Natural killer cell (primary cell): ENCODE measurements around the gene SLC16A10. TPM values are rescaled to one million over a fixed set of nuclear protein-coding genes. Genes with fewer than 3 reads are reported as not detected.

Experiments used
- ATAC-seq, 3 donors: fragments of 150-1000 bp in 2 of 3; fragments of 200-7000 bp in 1 of 3; cut with Tn5 transposase; 1 replicate in 1 of 3; 2 replicates in 2 of 3; pipeline ENCODE4 v1.10.0; 2021; ENCODE audit warnings: mild to moderate bottlenecking in 2 of 3, moderate library complexity in 2 of 3
- DNase-seq, 2 donors: peaks; one replicate each; pipeline versions ENCODE4 v3.0.0 to v3.0.0-alpha.2; 2013 to 2021; ENCODE audit warnings: mixed read lengths in 1 of 2
- H3K27ac ChIP-seq: one replicate; pipeline ENCODE4 v1.5.1; 2013; ENCODE audit warnings: mild to moderate bottlenecking, low read length
- H3K27me3 ChIP-seq: one replicate; pipeline ENCODE4 v1.6.1; 2013; ENCODE audit warnings: low read length; ENCODE audit not compliant: control insufficient read depth, insufficient read depth
- H3K36me3 ChIP-seq: one replicate; pipeline ENCODE4 v1.6.1; 2013; ENCODE audit warnings: low read length; ENCODE audit not compliant: control insufficient read depth, insufficient read depth
- H3K4me1 ChIP-seq: one replicate; pipeline ENCODE4 v1.6.1; 2013; ENCODE audit warnings: low read length; ENCODE audit not compliant: control insufficient read depth, insufficient read depth
- H3K4me3 ChIP-seq: one replicate; pipeline ENCODE4 v1.5.1; 2013; ENCODE audit warnings: low read length
- H3K9me3 ChIP-seq: one replicate; pipeline ENCODE4 v1.6.1; 2013; ENCODE audit warnings: low read length; ENCODE audit not compliant: control insufficient read depth, insufficient read depth
- H3K27ac Mint-ChIP-seq, 2 donors: one replicate each; pipeline ENCODE4 v1.8.0; 2022; ENCODE audit warnings: mild to moderate bottlenecking in 2 of 2, mixed read lengths in 2 of 2, moderate library complexity in 1 of 2
- H3K27me3 Mint-ChIP-seq, 2 donors: one replicate each; pipeline ENCODE4 v1.8.0; 2022; ENCODE audit warnings: low read depth in 2 of 2, mixed read lengths in 2 of 2
- H3K36me3 Mint-ChIP-seq: one replicate; pipeline ENCODE4 v1.8.0; 2022; ENCODE audit warnings: mixed read lengths
- H3K4me1 Mint-ChIP-seq, 2 donors: one replicate each; pipeline ENCODE4 v1.8.0; 2022; ENCODE audit warnings: mixed read lengths in 2 of 2
- H3K4me3 Mint-ChIP-seq: one replicate; pipeline ENCODE4 v1.8.0; 2022; ENCODE audit warnings: mild to moderate bottlenecking, moderate library complexity, mixed read lengths
- H3K9me3 Mint-ChIP-seq, 2 donors: one replicate each; pipeline ENCODE4 v1.8.0; 2022; ENCODE audit warnings: mixed read lengths in 2 of 2
- WGBS: methylation state at CpG from one replicate; pipeline ENCODE4 v1.1.7; 2013; ENCODE audit warnings: missing lambda C conversion rate; ENCODE audit not compliant: insufficient coverage; 5-methylcytosine and 5-hydroxymethylcytosine counted together
- intact Hi-C: fragments of 100-400 bp; cut with micrococcal nuclease; formaldehyde crosslinking; loops from one replicate; pipeline ENCODE4 v1.14.2; 2022
- total RNA-seq, 4 donors: library from RNA; stranded (reverse); fragments of 120-200 nt in 1 of 4; gene quantifications; one replicate each; pipeline versions ENCODE4 v1.2.3 to v1.2.4, GENCODE V29; 2013 to 2022
- TF ChIP-seq, protein P1 (sequence below): fragments of 200-600 bp; IDR thresholded peaks from one replicate; pipeline ENCODE4 v1.8.0; 2022; ENCODE audit warnings: antibody characterized with exemption

SLC16A10 gene
- total RNA-seq, 3 donors from 2014 or later (not counting 1 experiment from before 2014, with no cell fraction given), result 0.05 to 0.53 (median 0.18) TPM

DNA sequence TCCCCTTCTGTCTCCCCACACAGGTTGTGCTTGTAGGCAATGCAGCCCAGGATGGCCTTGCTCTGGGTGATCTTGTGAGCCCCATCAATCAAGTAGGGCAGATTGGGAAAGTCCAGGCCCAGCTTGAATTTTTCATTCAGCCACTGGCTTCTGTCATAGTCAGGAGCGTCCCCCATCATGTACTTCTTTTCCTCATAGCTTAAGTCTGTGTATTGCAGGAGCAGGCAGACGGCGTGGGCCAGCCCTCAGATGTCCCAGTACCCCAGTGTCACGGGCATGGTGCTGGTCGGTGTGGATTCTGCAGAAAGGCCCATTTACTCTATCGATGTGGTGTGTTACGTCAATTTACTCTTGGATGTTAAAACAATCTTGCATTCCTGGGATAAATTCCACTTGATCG is 40.1 kb upstream of the SLC16A10 start:
- H3K9me3 Mint-ChIP-seq, result no peaks in the 10 kb centered on the region
- H3K36me3 Mint-ChIP-seq, result no peaks in the 10 kb centered on the region
- TF ChIP-seq, protein P1, sequence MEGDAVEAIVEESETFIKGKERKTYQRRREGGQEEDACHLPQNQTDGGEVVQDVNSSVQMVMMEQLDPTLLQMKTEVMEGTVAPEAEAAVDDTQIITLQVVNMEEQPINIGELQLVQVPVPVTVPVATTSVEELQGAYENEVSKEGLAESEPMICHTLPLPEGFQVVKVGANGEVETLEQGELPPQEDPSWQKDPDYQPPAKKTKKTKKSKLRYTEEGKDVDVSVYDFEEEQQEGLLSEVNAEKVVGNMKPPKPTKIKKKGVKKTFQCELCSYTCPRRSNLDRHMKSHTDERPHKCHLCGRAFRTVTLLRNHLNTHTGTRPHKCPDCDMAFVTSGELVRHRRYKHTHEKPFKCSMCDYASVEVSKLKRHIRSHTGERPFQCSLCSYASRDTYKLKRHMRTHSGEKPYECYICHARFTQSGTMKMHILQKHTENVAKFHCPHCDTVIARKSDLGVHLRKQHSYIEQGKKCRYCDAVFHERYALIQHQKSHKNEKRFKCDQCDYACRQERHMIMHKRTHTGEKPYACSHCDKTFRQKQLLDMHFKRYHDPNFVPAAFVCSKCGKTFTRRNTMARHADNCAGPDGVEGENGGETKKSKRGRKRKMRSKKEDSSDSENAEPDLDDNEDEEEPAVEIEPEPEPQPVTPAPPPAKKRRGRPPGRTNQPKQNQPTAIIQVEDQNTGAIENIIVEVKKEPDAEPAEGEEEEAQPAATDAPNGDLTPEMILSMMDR, result no peak
- WGBS, result 95% methylated on average over 7 of the region's 8 CpGs
- H3K27me3 Mint-ChIP-seq, result peaks cover 0 to 10% of the 10 kb centered on the region in 2 donors
- H3K9me3 ChIP-seq, result no peaks in the 10 kb centered on the region
- H3K4me3 ChIP-seq, result no peak overlapping the region
- H3K4me3 Mint-ChIP-seq, result no peak overlapping the region
- H3K27ac ChIP-seq, result no peak overlapping the region
- DNase-seq (no peak), ATAC-seq (no peak)
- H3K36me3 ChIP-seq, result no peaks in the 10 kb centered on the region
- no peaks in the 10 kb centered on the region for H3K4me1 ChIP-seq
- no peaks in the 10 kb centered on the region for H3K27me3 ChIP-seq
- H3K4me1 Mint-ChIP-seq, result no peaks in the 10 kb centered on the region
- intact Hi-C loops, result no loop called here
- H3K27ac Mint-ChIP-seq, result no peak overlapping the region

DNA sequence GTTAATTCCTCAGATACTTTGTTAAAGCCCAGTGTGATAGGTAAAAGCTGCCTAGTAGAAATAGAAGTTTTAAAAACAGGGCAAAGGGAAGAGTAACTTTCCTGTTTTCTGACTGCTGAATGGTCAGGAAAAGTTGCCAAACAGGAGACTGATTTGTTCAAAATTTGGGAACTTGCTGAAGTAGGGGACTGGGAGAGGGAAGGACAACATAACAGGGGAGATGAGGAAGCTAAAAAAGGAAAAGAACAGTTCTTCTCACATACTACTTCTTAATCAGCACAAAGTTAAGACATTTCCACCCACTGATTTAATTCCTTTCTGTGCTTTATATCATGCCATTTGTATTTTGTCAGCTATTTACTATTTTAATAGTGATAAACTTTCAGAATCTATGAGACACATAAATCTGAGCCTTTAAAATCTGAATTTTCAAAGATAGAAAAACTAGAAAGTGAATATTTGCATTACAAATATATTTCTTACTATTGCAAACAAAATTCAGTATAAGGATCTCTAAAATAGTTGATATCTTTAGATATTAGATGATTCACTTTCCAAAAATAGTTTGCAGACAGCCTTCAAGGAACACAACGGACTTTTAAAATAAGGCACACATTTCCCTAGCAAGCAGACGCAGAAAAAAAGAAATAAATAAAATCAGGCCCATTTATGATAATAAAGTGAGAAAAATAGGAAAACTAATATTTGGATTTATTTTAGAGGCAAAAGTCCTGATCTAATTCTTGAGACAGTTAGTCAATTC is 36.9 kb upstream of the SLC16A10 start:
- H3K27me3 Mint-ChIP-seq, result peaks cover 0 to 7% of the 10 kb centered on the region in 2 donors
- DNase-seq (no peak), ATAC-seq (no peak)
- H3K27ac Mint-ChIP-seq, result no peak overlapping the region
- H3K4me1 Mint-ChIP-seq, result no peaks in the 10 kb centered on the region
- no peaks in the 10 kb centered on the region for H3K9me3 ChIP-seq
- no peak overlapping the region for H3K4me3 ChIP-seq
- H3K36me3 Mint-ChIP-seq, result no peaks in the 10 kb centered on the region
- no peaks in the 10 kb centered on the region for H3K9me3 Mint-ChIP-seq
- WGBS, result 100% methylated on average over 1 of the region's 2 CpGs
- no peak overlapping the region for H3K27ac ChIP-seq
- H3K27me3 ChIP-seq, result no peaks in the 10 kb centered on the region
- H3K36me3 ChIP-seq, result no peaks in the 10 kb centered on the region
- intact Hi-C loops, result no loop called here
- H3K4me1 ChIP-seq, result no peaks in the 10 kb centered on the region
- TF ChIP-seq, protein P1, result no peak
- no peak overlapping the region for H3K4me3 Mint-ChIP-seq

DNA sequence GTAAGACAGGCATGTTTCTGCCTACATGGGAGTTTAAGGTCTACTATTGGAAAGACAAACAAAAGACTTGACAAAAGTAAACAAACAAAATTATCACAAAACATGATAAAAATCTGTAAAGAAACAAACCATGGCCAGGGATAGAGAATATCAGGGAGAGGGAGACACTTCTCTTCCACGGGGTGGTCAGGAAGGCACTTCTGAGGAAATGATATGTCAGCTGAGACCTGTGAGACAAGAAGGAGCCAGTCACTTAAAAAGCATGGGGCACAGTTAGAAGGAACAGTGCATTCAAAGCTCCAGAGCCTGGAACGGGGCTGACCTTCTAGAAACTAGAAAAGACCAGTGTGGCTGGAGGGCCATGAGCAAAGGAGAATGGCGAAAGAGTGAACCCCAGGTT is 35.1 kb upstream of the SLC16A10 start:
- H3K27me3 Mint-ChIP-seq, result no peaks in the 10 kb centered on the region
- no peaks in the 10 kb centered on the region for H3K27me3 ChIP-seq
- 79% methylated on average over 3 of the region's 3 CpGs for WGBS
- H3K27ac Mint-ChIP-seq, result no peak overlapping the region
- H3K36me3 Mint-ChIP-seq, result no peaks in the 10 kb centered on the region
- no peak for DNase-seq
- no peaks in the 10 kb centered on the region for H3K36me3 ChIP-seq
- H3K9me3 ChIP-seq, result no peaks in the 10 kb centered on the region
- no peaks in the 10 kb centered on the region for H3K9me3 Mint-ChIP-seq
- no peak overlapping the region for H3K4me3 Mint-ChIP-seq
- H3K4me3 ChIP-seq, result no peak overlapping the region
- no peak for ATAC-seq
- H3K4me1 ChIP-seq, result no peaks in the 10 kb centered on the region
- H3K4me1 Mint-ChIP-seq, result no peaks in the 10 kb centered on the region
- TF ChIP-seq, protein P1, result no peak
- intact Hi-C loops, result no loop called here
- no peak overlapping the region for H3K27ac ChIP-seq
